GM12801 (cell line): ENCODE results near the gene RAD9A.

Experiments
- TF ChIP-seq, protein P1 (sequence below): IDR thresholded peaks from one replicate; pipeline ENCODE4 v1.5.1; 2011; ENCODE audit warnings: control low read depth; ENCODE audit not compliant: insufficient read length; ENCODE audit errors: extremely low read depth

Gene RAD9A

DNA sequence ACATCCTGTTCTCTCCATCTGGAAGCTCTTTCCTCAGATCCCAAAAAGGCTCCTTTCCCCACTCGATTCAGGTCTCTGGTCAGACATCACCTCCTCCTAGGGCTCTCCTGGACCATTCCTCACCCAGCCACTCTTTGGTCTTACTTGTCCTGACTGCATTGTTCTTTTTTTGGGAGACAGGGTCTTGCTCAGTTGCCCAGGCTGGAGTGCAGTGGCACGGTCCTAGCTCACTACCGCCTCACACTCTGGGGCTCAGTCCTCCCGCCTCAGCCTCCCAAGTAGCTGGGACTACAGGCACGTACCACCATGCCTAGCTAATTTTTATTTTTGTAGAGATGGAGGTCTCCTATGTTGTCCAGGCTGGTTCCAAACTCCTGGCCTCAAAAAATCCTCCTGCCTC lies 53.7 kb downstream of the RAD9A start:
- TF ChIP-seq, protein P1, sequence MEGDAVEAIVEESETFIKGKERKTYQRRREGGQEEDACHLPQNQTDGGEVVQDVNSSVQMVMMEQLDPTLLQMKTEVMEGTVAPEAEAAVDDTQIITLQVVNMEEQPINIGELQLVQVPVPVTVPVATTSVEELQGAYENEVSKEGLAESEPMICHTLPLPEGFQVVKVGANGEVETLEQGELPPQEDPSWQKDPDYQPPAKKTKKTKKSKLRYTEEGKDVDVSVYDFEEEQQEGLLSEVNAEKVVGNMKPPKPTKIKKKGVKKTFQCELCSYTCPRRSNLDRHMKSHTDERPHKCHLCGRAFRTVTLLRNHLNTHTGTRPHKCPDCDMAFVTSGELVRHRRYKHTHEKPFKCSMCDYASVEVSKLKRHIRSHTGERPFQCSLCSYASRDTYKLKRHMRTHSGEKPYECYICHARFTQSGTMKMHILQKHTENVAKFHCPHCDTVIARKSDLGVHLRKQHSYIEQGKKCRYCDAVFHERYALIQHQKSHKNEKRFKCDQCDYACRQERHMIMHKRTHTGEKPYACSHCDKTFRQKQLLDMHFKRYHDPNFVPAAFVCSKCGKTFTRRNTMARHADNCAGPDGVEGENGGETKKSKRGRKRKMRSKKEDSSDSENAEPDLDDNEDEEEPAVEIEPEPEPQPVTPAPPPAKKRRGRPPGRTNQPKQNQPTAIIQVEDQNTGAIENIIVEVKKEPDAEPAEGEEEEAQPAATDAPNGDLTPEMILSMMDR = no peak
